ENCODE measurements around the gene SLC12A3.

DNA sequence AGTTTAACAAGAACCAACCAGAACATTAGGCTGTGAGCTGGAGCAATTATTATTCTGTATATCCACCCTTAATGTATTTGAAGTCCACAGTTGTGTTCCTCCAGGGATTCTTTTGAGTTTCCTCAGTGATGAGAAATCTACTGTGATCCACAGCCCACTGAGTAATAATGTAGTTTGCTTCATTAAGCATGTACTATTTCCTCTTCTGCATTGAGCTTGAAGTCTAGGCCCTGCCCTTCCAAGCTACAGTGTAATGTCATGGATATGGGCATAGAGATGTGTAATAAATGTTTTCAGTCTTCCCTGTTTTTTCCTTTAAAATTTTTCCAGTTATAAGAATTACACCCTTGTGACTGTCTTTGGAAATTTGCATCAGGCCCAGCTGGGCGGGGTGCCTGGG is 36.4 kb upstream of the SLC12A3 start:
- TF ChIP-seq POLR2A (IDR thresholded peaks at IDR 0.05) (no peak), CTCF (IDR thresholded peaks at IDR 0.05) (no peak)
